OCI-LY1 (cell line): Measurements from ENCODE around the gene XRCC6.

ENCODE experiments used
- H2AFZ ChIP-seq: fragments of 200-600 bp; sonication (generic), shearing (Covaris generic); 2 replicates; pipeline ENCODE4 v1.6.0; 2014; ENCODE audit warnings: antibody characterized with exemption, mild to moderate bottlenecking, low read length
- H3F3A ChIP-seq: fragments of 200-600 bp; sonication (generic), shearing (Covaris generic); 2 replicates; pipeline ENCODE4 v1.6.0; 2014; ENCODE audit warnings: mild to moderate bottlenecking, antibody characterized with exemption, low read length, moderate library complexity; ENCODE audit not compliant: insufficient read depth
- H3K27ac ChIP-seq: fragments of 200-600 bp; sonication (generic); 2 replicates; pipeline ENCODE4 v1.5.1; 2014; ENCODE audit warnings: low read length, mixed run types, mild to moderate bottlenecking, low read depth; ENCODE audit not compliant: poor library complexity, severe bottlenecking
- H3K27me3 ChIP-seq: fragments of 200-600 bp; sonication (generic); 2 replicates; pipeline ENCODE4 v1.6.0; 2014; ENCODE audit warnings: antibody characterized with exemption, mild to moderate bottlenecking, low read length, moderate library complexity; ENCODE audit not compliant: insufficient read depth
- H3K36me3 ChIP-seq: fragments of 200-600 bp; sonication (generic); 2 replicates; pipeline ENCODE4 v1.6.1; 2014; ENCODE audit warnings: mild to moderate bottlenecking, antibody characterized with exemption, low read length, moderate library complexity, mixed read lengths; ENCODE audit not compliant: insufficient read depth
- H3K4me1 ChIP-seq: fragments of 200-600 bp; sonication (generic); 2 replicates; pipeline ENCODE4 v1.5.1; 2014; ENCODE audit warnings: mild to moderate bottlenecking, low read length, moderate library complexity; ENCODE audit not compliant: insufficient read depth, severe bottlenecking
- H3K4me2 ChIP-seq: fragments of 200-600 bp; sonication (generic), shearing (Covaris generic); 2 replicates; pipeline ENCODE4 v1.6.1; 2014; ENCODE audit warnings: low read length
- H3K4me3 ChIP-seq: fragments of 200-600 bp; sonication (generic); 2 replicates; pipeline ENCODE4 v1.5.1; 2014; ENCODE audit warnings: low read length, low read depth, mild to moderate bottlenecking, mixed read lengths; ENCODE audit not compliant: poor library complexity, severe bottlenecking
- H3K79me2 ChIP-seq: fragments of 200-600 bp; shearing (Covaris generic); 2 replicates; pipeline ENCODE4 v1.6.1; 2016; ENCODE audit warnings: mixed run types, low read length, mixed read lengths; ENCODE audit not compliant: insufficient read depth
- H3K9ac ChIP-seq: fragments of 200-600 bp; sonication (generic), shearing (Covaris generic); 2 replicates; pipeline ENCODE4 v1.6.1; 2014; ENCODE audit warnings: mild to moderate bottlenecking, low read length, mixed read lengths
- H3K9me2 ChIP-seq: fragments of 200-600 bp; sonication (generic), shearing (Covaris generic); 2 replicates; pipeline ENCODE4 v1.6.1; 2014; ENCODE audit warnings: low read depth, mild to moderate bottlenecking, low read length, mixed read lengths
- H3K9me3 ChIP-seq: fragments of 200-600 bp; shearing (Covaris generic); 2 replicates; pipeline ENCODE4 v1.6.1; 2014; ENCODE audit warnings: low read length, mixed read lengths
- H4K20me1 ChIP-seq: fragments of 200-600 bp; sonication (generic), shearing (Covaris generic); 2 replicates; pipeline ENCODE4 v1.6.0; 2016; ENCODE audit warnings: mild to moderate bottlenecking, low read length; ENCODE audit not compliant: insufficient read depth
- CTCF ChIP-seq: fragments of 200-600 bp; sonication (generic), shearing (Covaris generic); IDR thresholded peaks from 2 replicates; pipeline ENCODE4 v1.5.1; 2017; ENCODE audit warnings: mild to moderate bottlenecking, antibody characterized with exemption, low read length, moderate library complexity, mixed read lengths
- EZH2 ChIP-seq: fragments of 200-600 bp; sonication (generic), shearing (Covaris generic); IDR thresholded peaks from 2 replicates; pipeline ENCODE4 v1.8.0; 2017; ENCODE audit warnings: borderline replicate concordance, mixed run types, mild to moderate bottlenecking, antibody characterized with exemption, low read length, moderate library complexity, mixed read lengths

XRCC6 gene

GRCh38 chr22:41578114-41578513 lies 43.0 kb upstream of the XRCC6 start:
- H3K9ac ChIP-seq: no peak overlapping the region
- H3K27ac ChIP-seq: no peak overlapping the region
- no peaks in the 10 kb centered on the region for H3K4me1 ChIP-seq
- H3K36me3 ChIP-seq: peaks cover 16% of the 10 kb centered on the region
- no peaks in the 10 kb centered on the region for H3K9me2 ChIP-seq
- TF ChIP-seq CTCF (no peak), EZH2 (no peak)
- no peaks in the 10 kb centered on the region for H3K27me3 ChIP-seq
- no peak overlapping the region for H3K4me2 ChIP-seq
- no peak overlapping the region for H2AFZ ChIP-seq
- H3K9me3 ChIP-seq: no peaks in the 10 kb centered on the region
- H3K4me3 ChIP-seq: no peak overlapping the region
- H4K20me1 ChIP-seq: no peaks in the 10 kb centered on the region
- H3K79me2 ChIP-seq: no peaks in the 10 kb centered on the region
- H3F3A ChIP-seq: no peaks in the 10 kb centered on the region

- no peaks in the 10 kb centered on the region for H3K4me1 ChIP-seq
- H3K9ac ChIP-seq: no peak overlapping the region
- H2AFZ ChIP-seq: no peak overlapping the region
- no peaks in the 10 kb centered on the region for H4K20me1 ChIP-seq
- no peak overlapping the region for H3K27ac ChIP-seq
- no peak for TF ChIP-seq EZH2
- TF ChIP-seq CTCF: no peak
- no peaks in the 10 kb centered on the region for H3K79me2 ChIP-seq
- H3K4me2 ChIP-seq: no peak overlapping the region
- no peaks in the 10 kb centered on the region for H3K27me3 ChIP-seq
- no peaks in the 10 kb centered on the region for H3K9me2 ChIP-seq
- no peak overlapping the region for H3K4me3 ChIP-seq
- no peaks in the 10 kb centered on the region for H3F3A ChIP-seq
- H3K9me3 ChIP-seq: no peaks in the 10 kb centered on the region
- H3K36me3 ChIP-seq: peaks cover 23% of the 10 kb centered on the region
Observed at GRCh38 chr22:41578818-41579217, 42.3 kb upstream of the XRCC6 start.

- Histone ChIP-seq H3K4me2 (no peak overlapping the region), H3K9me3 (no peaks in the 10 kb centered on the region), H3K79me2 (no peaks in the 10 kb centered on the region), H3K4me3 (no peak overlapping the region), H3K4me1 (no peaks in the 10 kb centered on the region), H2AFZ (no peak overlapping the region), H3K9me2 (no peaks in the 10 kb centered on the region), H3K27me3 (no peaks in the 10 kb centered on the region), H3K9ac (no peak overlapping the region), H3K36me3 (peaks cover 25% of the 10 kb centered on the region), H3F3A (no peaks in the 10 kb centered on the region), H4K20me1 (no peaks in the 10 kb centered on the region), H3K27ac (no peak overlapping the region)
- TF ChIP-seq CTCF (no peak), EZH2 (no peak)
Observed at GRCh38 chr22:41579297-41579996, 41.6 kb upstream of the XRCC6 start.
